ENCODE data around the gene SLC2A11.

The SLC2A11 gene

DNA sequence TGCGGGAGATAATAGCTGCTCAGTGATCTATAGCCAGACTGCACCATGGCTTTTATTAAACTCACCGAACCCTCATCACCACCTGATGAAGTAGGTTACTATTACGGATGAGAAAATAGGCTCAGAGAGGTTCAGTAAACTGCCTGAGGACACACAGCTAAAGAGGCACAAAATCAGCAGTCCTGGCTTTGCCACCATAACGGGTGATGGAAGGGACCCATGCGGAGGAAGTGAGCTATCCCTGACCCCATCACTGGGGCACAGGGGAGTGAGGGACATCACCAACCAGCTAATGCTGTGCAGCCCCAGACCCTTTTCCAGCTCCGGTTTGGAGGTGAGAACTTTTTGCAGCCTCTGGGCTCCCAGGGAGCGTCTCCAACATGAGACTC, 11.6 kb upstream of the SLC2A11 start:
- no peak for DNase-seq
- no peaks in the 10 kb centered on the region for H3K36me3 ChIP-seq (ENCODE audit: control insufficient read depth in 1 of 2, insufficient read depth in 2 of 2, low read depth in 1 of 2, low read length in 2 of 2)
- no peaks in the 10 kb centered on the region for H3K9me3 ChIP-seq (ENCODE audit: control insufficient read depth, low read length)
- H2BK120ac ChIP-seq (ENCODE audit: low read depth, low read length), result peak overlapping the region; percentile 91
- peak overlapping the region; percentile 17 for H2AK5ac ChIP-seq (ENCODE audit: low read length, severe bottlenecking)
- no peak overlapping the region for H3K4me3 ChIP-seq (ENCODE audit: insufficient read depth in 1 of 2, low read depth in 1 of 2, low read length in 2 of 2)
- peak overlapping the region; percentile 13 for H3K27ac ChIP-seq (ENCODE audit: low read length, poor library complexity, severe bottlenecking)
- H3K4ac ChIP-seq (ENCODE audit: low read depth in 1 of 2, low read length in 2 of 2), result peak overlapping the region; percentile 79 to 80
- H3K18ac ChIP-seq (ENCODE audit: low read depth in 1 of 2, low read length in 2 of 2), result peak overlapping the region; percentile 29 to 87
- no peak overlapping the region for H2AFZ ChIP-seq (ENCODE audit: low read depth, low read length)
- H4K8ac ChIP-seq (ENCODE audit: low read length), result peak overlapping the region; percentile 83
- H3K14ac ChIP-seq (ENCODE audit: low read length in 2 of 2), result peak overlapping the region in 1 of 2 experiments; percentile 28
- peak overlapping the region; percentile 63 to 64 for H2BK12ac ChIP-seq (ENCODE audit: low read length in 2 of 2)
- H2BK5ac ChIP-seq (ENCODE audit: low read depth, low read length, poor library complexity, severe bottlenecking), result no peak overlapping the region
- WGBS, result 83% methylated on average over 7 of the region's 7 CpGs
- H3K27me3 ChIP-seq (ENCODE audit: control insufficient read depth in 1 of 2, insufficient read depth in 1 of 2, low read length in 2 of 2), result peaks cover 0 to 21% of the 10 kb centered on the region in 2 experiments
- H3K23ac ChIP-seq (ENCODE audit: low read length in 2 of 2), result no peak overlapping the region
- peak overlapping the region; percentile 90 for H4K91ac ChIP-seq (ENCODE audit: low read length)
- no peak overlapping the region for H3K4me2 ChIP-seq (ENCODE audit: low read length, poor library complexity, severe bottlenecking)
- no peak overlapping the region for H2BK15ac ChIP-seq (ENCODE audit: low read depth, poor library complexity, severe bottlenecking)
- H3K4me1 ChIP-seq (ENCODE audit: control insufficient read depth, insufficient read depth, low read depth, low read length), result peaks cover 51% of the 10 kb centered on the region
- H3K9ac ChIP-seq (ENCODE audit: low read length), result no peak overlapping the region
- H3K79me1 ChIP-seq (replicated peaks; ENCODE audit: low read length, poor library complexity, severe bottlenecking), result no peaks in the 10 kb centered on the region

DNA sequence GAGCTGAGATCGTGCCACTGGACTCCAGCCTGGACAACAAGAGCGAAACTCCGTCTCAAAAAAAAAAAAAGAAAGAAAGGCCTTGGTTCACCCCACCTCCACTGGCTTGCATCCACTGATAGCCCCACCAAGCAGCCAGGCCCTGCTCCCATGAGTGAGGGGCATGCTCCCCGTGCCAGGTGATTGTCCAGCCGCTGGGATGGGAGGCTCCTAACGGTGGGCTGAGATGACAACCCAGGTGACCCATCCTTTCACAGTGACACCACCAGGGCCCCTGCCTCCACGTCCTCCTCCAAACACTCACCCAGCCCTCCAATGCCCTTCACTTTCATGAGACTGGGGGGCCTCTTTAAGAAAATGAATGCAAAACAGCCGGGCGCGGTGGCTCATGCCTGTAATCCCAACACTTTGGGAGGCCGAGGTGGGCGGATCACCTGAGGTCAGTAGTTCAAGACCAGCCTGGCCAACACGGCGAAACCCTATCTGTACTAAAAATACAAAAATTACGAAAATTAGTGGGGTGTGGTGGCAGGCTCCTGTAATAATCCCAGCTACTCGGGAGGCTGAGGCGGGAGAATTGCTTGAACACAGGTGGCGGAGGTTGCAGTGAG, 10.3 kb upstream of the SLC2A11 start:
- H2AK5ac ChIP-seq (ENCODE audit: low read length, severe bottlenecking), result no peak overlapping the region
- peak overlapping the region; percentile 7 to 58 for H3K18ac ChIP-seq (ENCODE audit: low read depth in 1 of 2, low read length in 2 of 2)

DNA sequence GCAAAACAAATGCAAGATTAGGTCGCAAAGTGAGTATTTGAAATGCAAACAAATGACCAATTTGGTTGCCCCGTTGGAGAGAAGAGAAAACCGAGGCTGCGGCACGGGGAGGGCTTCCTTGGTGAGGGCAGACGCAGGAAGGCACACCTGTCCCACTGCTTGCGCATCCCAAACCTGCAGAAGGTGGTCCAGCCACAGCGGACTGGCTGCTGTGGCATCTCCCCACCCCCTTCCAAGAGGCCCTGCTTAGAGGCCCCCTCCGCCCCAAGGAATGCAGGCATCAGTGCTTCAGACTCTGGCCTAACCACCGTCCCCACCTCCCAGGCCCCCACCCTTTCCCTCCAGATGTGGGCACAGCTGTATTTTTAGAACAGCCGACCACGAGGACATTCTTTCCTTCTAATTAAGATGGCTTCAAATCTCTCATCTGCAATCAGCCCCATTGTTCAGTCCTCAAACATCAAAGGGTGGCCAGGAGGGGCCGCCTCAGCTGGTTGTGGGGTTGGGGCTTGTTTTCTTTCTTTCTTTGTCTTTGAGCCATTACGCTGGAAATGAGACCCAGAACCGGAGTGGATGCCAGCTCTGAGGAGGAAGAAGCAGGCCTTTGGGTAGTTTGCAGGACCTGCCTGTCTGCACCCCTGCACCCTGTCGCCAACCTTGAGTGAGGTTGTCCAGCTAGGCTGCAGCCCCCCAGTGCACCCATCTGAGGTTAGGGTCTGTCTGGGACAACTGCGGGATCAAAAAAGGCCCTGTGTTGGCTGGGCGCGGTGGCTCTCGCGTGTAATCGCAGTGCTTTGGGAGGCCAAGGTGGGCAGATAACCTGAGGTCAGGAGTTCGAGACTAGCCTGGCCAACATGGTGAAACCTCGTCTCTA, 9.4 kb upstream of the SLC2A11 start:
- H3K27me3 ChIP-seq (ENCODE audit: control insufficient read depth in 1 of 2, insufficient read depth in 1 of 2, low read length in 2 of 2), result peaks cover 0 to 16% of the 10 kb centered on the region in 2 experiments
- H3K14ac ChIP-seq (ENCODE audit: low read length in 2 of 2), result no peak overlapping the region
- peak overlapping the region; percentile 89 for H2BK15ac ChIP-seq (ENCODE audit: low read depth, poor library complexity, severe bottlenecking)
- H3K23ac ChIP-seq (ENCODE audit: low read length in 2 of 2), result peak overlapping the region in 1 of 2 experiments; percentile 18
- H3K27ac ChIP-seq (ENCODE audit: low read length, poor library complexity, severe bottlenecking), result no peak overlapping the region
- no peaks in the 10 kb centered on the region for H3K9me3 ChIP-seq (ENCODE audit: control insufficient read depth, low read length)
- H4K91ac ChIP-seq (ENCODE audit: low read length), result peak overlapping the region; percentile 14
- no peak overlapping the region for H3K4me2 ChIP-seq (ENCODE audit: low read length, poor library complexity, severe bottlenecking)
- no peak overlapping the region for H3K4me3 ChIP-seq (ENCODE audit: insufficient read depth in 1 of 2, low read depth in 1 of 2, low read length in 2 of 2)
- H2AK5ac ChIP-seq (ENCODE audit: low read length, severe bottlenecking), result peak overlapping the region; percentile 28
- H3K79me1 ChIP-seq (replicated peaks; ENCODE audit: low read length, poor library complexity, severe bottlenecking), result no peaks in the 10 kb centered on the region
- H2BK5ac ChIP-seq (ENCODE audit: low read depth, low read length, poor library complexity, severe bottlenecking), result no peak overlapping the region
- H3K9ac ChIP-seq (ENCODE audit: low read length), result no peak overlapping the region
- H4K8ac ChIP-seq (ENCODE audit: low read length), result peak overlapping the region; percentile 55
- H3K18ac ChIP-seq (ENCODE audit: low read depth in 1 of 2, low read length in 2 of 2), result peak overlapping the region in 1 of 2 experiments; percentile 15
- no peak overlapping the region for H2BK120ac ChIP-seq (ENCODE audit: low read depth, low read length)
- no peak overlapping the region for H2AFZ ChIP-seq (ENCODE audit: low read depth, low read length)
- peaks cover 51% of the 10 kb centered on the region for H3K4me1 ChIP-seq (ENCODE audit: control insufficient read depth, insufficient read depth, low read depth, low read length)
- no peaks in the 10 kb centered on the region for H3K36me3 ChIP-seq (ENCODE audit: control insufficient read depth in 1 of 2, insufficient read depth in 2 of 2, low read depth in 1 of 2, low read length in 2 of 2)
- H2BK12ac ChIP-seq (ENCODE audit: low read length in 2 of 2), result peak overlapping the region; percentile 33 to 87
- H3K4ac ChIP-seq (ENCODE audit: low read depth in 1 of 2, low read length in 2 of 2), result peak overlapping the region in 1 of 2 experiments; percentile 60
- WGBS, result 79% methylated on average over 22 of the region's 24 CpGs
- no peak for DNase-seq

More for the DNA sequence above, 10.3 kb upstream of the SLC2A11 start:
- no peak overlapping the region for H2BK120ac ChIP-seq (ENCODE audit: low read depth, low read length)
- no peak overlapping the region for H3K23ac ChIP-seq (ENCODE audit: low read length in 2 of 2)
- no peak overlapping the region for H3K27ac ChIP-seq (ENCODE audit: low read length, poor library complexity, severe bottlenecking)
- no peak overlapping the region for H2AFZ ChIP-seq (ENCODE audit: low read depth, low read length)
- peak overlapping the region in 1 of 2 experiments; percentile 85 for H3K4ac ChIP-seq (ENCODE audit: low read depth in 1 of 2, low read length in 2 of 2)
- WGBS, result 91% methylated on average over 16 of the region's 18 CpGs
- peak overlapping the region; percentile 55 for H2BK15ac ChIP-seq (ENCODE audit: low read depth, poor library complexity, severe bottlenecking)
- no peak overlapping the region for H2BK5ac ChIP-seq (ENCODE audit: low read depth, low read length, poor library complexity, severe bottlenecking)
- H3K4me3 ChIP-seq (ENCODE audit: insufficient read depth in 1 of 2, low read depth in 1 of 2, low read length in 2 of 2), result no peak overlapping the region
- H4K91ac ChIP-seq (ENCODE audit: low read length), result peak overlapping the region; percentile 85
- DNase-seq, result no peak
- peaks cover 51% of the 10 kb centered on the region for H3K4me1 ChIP-seq (ENCODE audit: control insufficient read depth, insufficient read depth, low read depth, low read length)
- H3K36me3 ChIP-seq (ENCODE audit: control insufficient read depth in 1 of 2, insufficient read depth in 2 of 2, low read depth in 1 of 2, low read length in 2 of 2), result no peaks in the 10 kb centered on the region
- no peak overlapping the region for H3K4me2 ChIP-seq (ENCODE audit: low read length, poor library complexity, severe bottlenecking)
- H3K27me3 ChIP-seq (ENCODE audit: control insufficient read depth in 1 of 2, insufficient read depth in 1 of 2, low read length in 2 of 2), result peaks cover 0 to 16% of the 10 kb centered on the region in 2 experiments
- H2BK12ac ChIP-seq (ENCODE audit: low read length in 2 of 2), result peak overlapping the region; percentile 13 to 97
- no peak overlapping the region for H3K9ac ChIP-seq (ENCODE audit: low read length)
- no peaks in the 10 kb centered on the region for H3K9me3 ChIP-seq (ENCODE audit: control insufficient read depth, low read length)
- no peak overlapping the region for H3K14ac ChIP-seq (ENCODE audit: low read length in 2 of 2)
- no peaks in the 10 kb centered on the region for H3K79me1 ChIP-seq (replicated peaks; ENCODE audit: low read length, poor library complexity, severe bottlenecking)
- peak overlapping the region; percentile 59 for H4K8ac ChIP-seq (ENCODE audit: low read length)

All from mesenchymal stem cell (in vitro differentiated cells and primary cell).